IMR-90 (cell line): ENCODE data around the gene OGFOD3. TPM values are rescaled to one million over a fixed set of nuclear protein-coding genes. Genes with fewer than 3 reads are reported as not detected.

Experiments
- ATAC-seq: fragments of 200-7000 bp; cut with Tn5 transposase; 2 replicates; pipeline ENCODE4 v1.9.1; 2020; ENCODE audit warnings: low read depth, mild to moderate bottlenecking, moderate library complexity
- BruUV-seq: library from RNA; stranded (reverse); fragments of 400-500 nt; replicated peaks from 2 replicates; lab custom pipeline; 2021; lab: Mats Ljungman, UMichigan
- CTCF ChIA-PET: fragments of 300-600 bp; formaldehyde crosslinking; extraction: SDS; loops from one replicate; lab custom pipeline; 2021; ENCODE audit warnings: antibody characterized with exemption; lab: Yijun Ruan, JAX
- POLR2A ChIA-PET: fragments of 300-600 bp; sonication (Branson Sonifier 250); formaldehyde crosslinking; loops from one replicate; lab custom pipeline; 2022; ENCODE audit warnings: antibody characterized with exemption; ENCODE audit not compliant: unreplicated experiment; lab: Charles Lee
- DNase-seq: peaks from one replicate; pipeline ENCODE4 v3.0.0; 2013
- H2AFZ ChIP-seq: replicated peaks from 2 replicates; pipeline ENCODE3; 2013; ENCODE audit warnings: low read length, mild to moderate bottlenecking; ENCODE audit not compliant: poor library complexity
- H2AK5ac ChIP-seq: 2 replicates; pipeline ENCODE4 v1.6.1; 2013; ENCODE audit warnings: low read depth, low read length, inconsistent platforms
- H2AK9ac ChIP-seq: replicated peaks from 2 replicates; pipeline ENCODE3; 2013; ENCODE audit warnings: mild to moderate bottlenecking, low read depth, low read length, moderate library complexity; ENCODE audit not compliant: poor library complexity
- H2BK120ac ChIP-seq: 2 replicates; pipeline ENCODE4 v1.6.1; 2013; ENCODE audit warnings: low read depth, low read length, inconsistent platforms
- H2BK15ac ChIP-seq: 3 replicates; pipeline ENCODE4 v1.6.1; 2013; ENCODE audit warnings: low read depth, low read length, inconsistent platforms
- H2BK20ac ChIP-seq: 2 replicates; pipeline ENCODE4 v1.6.1; 2013; ENCODE audit warnings: low read depth, mild to moderate bottlenecking, inconsistent platforms, low read length, moderate library complexity
- H2BK5ac ChIP-seq: 2 replicates; pipeline ENCODE4 v1.6.1; 2013; ENCODE audit warnings: mild to moderate bottlenecking, low read depth, low read length, inconsistent platforms; ENCODE audit not compliant: poor library complexity, severe bottlenecking
- H3K14ac ChIP-seq: replicated peaks from 2 replicates; pipeline ENCODE4 v1.6.1; 2013; ENCODE audit warnings: low read depth, low read length, inconsistent platforms
- H3K18ac ChIP-seq: 2 replicates; pipeline ENCODE4 v1.6.1; 2013; ENCODE audit warnings: low read depth, low read length, control low read depth
- H3K23ac ChIP-seq: 2 replicates; pipeline ENCODE4 v1.6.1; 2013; ENCODE audit warnings: low read depth, low read length, inconsistent platforms
- H3K27ac ChIP-seq: 2 replicates; pipeline ENCODE4 v1.5.1; 2013; ENCODE audit warnings: mild to moderate bottlenecking, control low read depth, low read length; ENCODE audit not compliant: insufficient read depth
- H3K27me3 ChIP-seq: 2 replicates; pipeline ENCODE4 v1.6.1; 2013; ENCODE audit warnings: low read length; ENCODE audit not compliant: control insufficient read depth, insufficient read depth
- H3K36me3 ChIP-seq: 2 replicates; pipeline ENCODE4 v1.6.1; 2013; ENCODE audit warnings: low read length, mixed read lengths; ENCODE audit not compliant: control insufficient read depth, insufficient read depth
- H3K4ac ChIP-seq: 2 replicates; pipeline ENCODE4 v1.6.1; 2013; ENCODE audit warnings: low read depth, low read length, inconsistent platforms
- H3K4me1 ChIP-seq: 2 replicates; pipeline ENCODE4 v1.6.1; 2013; ENCODE audit warnings: low read length, mixed read lengths; ENCODE audit not compliant: control insufficient read depth, insufficient read depth
- H3K4me2 ChIP-seq: 2 replicates; pipeline ENCODE4 v1.6.1; 2013; ENCODE audit warnings: low read depth, mild to moderate bottlenecking, control low read depth, low read length, moderate library complexity
- H3K4me3 ChIP-seq: 2 replicates; pipeline ENCODE4 v1.5.1; 2013; ENCODE audit warnings: low read depth, mild to moderate bottlenecking, control low read depth, low read length, moderate library complexity; ENCODE audit not compliant: insufficient read depth
- H3K56ac ChIP-seq: 2 replicates; pipeline ENCODE4 v1.6.1; 2013; ENCODE audit warnings: low read length, inconsistent platforms; ENCODE audit not compliant: insufficient read depth; ENCODE audit errors: extremely low read depth
- H3K79me1 ChIP-seq, 2 experiments: 2 replicates each; pipeline ENCODE4 v1.6.1; 2013; ENCODE audit warnings: low read length in 2 of 2, inconsistent platforms in 1 of 2, low read depth in 1 of 2
- H3K9ac ChIP-seq: 2 replicates; pipeline ENCODE4 v1.6.1; 2013; ENCODE audit warnings: low read depth, low read length, control low read depth
- H3K9me1 ChIP-seq: 2 replicates; pipeline ENCODE4 v1.6.1; 2013; ENCODE audit warnings: low read length, inconsistent platforms; ENCODE audit not compliant: insufficient read depth
- H3K9me3 ChIP-seq: 2 replicates; pipeline ENCODE4 v1.6.1; 2013; ENCODE audit warnings: low read length; ENCODE audit not compliant: control insufficient read depth, insufficient read depth
- H4K20me1 ChIP-seq: 2 replicates; pipeline ENCODE4 v1.6.1; 2013; ENCODE audit warnings: low read length, inconsistent platforms; ENCODE audit not compliant: insufficient read depth
- H4K5ac ChIP-seq: 2 replicates; pipeline ENCODE4 v1.6.1; 2013; ENCODE audit warnings: mild to moderate bottlenecking, low read depth, low read length, control low read depth
- H4K8ac ChIP-seq, 2 experiments: 2 replicates each; pipeline ENCODE4 v1.6.1; 2013; ENCODE audit warnings: low read depth in 2 of 2, low read length in 2 of 2, control low read depth in 1 of 2, inconsistent platforms in 1 of 2
- H4K91ac ChIP-seq: 2 replicates; pipeline ENCODE4 v1.6.1; 2013; ENCODE audit warnings: low read depth, low read length, inconsistent platforms; ENCODE audit not compliant: insufficient read depth
- CHD1 ChIP-seq: IDR thresholded peaks from 2 replicates; pipeline ENCODE4 v1.6.1; 2012; ENCODE audit warnings: low read depth, low read length, improper control_type of control experiment
- CTCF ChIP-seq: conservative IDR thresholded peaks from 2 replicates; pipeline ENCODE4 v1.5.1; 2012; ENCODE audit warnings: mild to moderate bottlenecking, low read depth, low read length, improper control_type of control experiment
- ELK1 ChIP-seq: fragments of 150-350 bp; IDR thresholded peaks from 2 replicates; pipeline ENCODE4 v1.6.1; 2016; ENCODE audit warnings: low read depth, mild to moderate bottlenecking, low read length, moderate library complexity, borderline replicate concordance
- FOS ChIP-seq: fragments of 150-350 bp; IDR thresholded peaks from 2 replicates; pipeline ENCODE4 v1.6.1; 2016; ENCODE audit warnings: low read depth, low read length
- MAZ ChIP-seq: IDR thresholded peaks from 2 replicates; pipeline ENCODE4 v1.6.1; 2012; ENCODE audit warnings: low read depth, mild to moderate bottlenecking, low read length, improper control_type of control experiment, moderate library complexity, borderline replicate concordance
- MXI1 ChIP-seq: IDR thresholded peaks from 2 replicates; pipeline ENCODE4 v1.6.1; 2012; ENCODE audit warnings: low read depth, mild to moderate bottlenecking, low read length, moderate library complexity, borderline replicate concordance
- NFE2L2 ChIP-seq: fragments of 150-350 bp; IDR thresholded peaks from 2 replicates; pipeline ENCODE4 v1.6.1; 2016; ENCODE audit warnings: low read depth, mild to moderate bottlenecking, low read length
- RAD21 ChIP-seq: IDR thresholded peaks from 2 replicates; pipeline ENCODE4 v1.6.1; 2012; ENCODE audit warnings: low read length, improper control_type of control experiment
- RCOR1 ChIP-seq: IDR thresholded peaks from 2 replicates; pipeline ENCODE4 v1.6.1; 2012; ENCODE audit warnings: mild to moderate bottlenecking, low read length, improper control_type of control experiment; ENCODE audit not compliant: insufficient replicate concordance
- RFX5 ChIP-seq: IDR thresholded peaks from 2 replicates; pipeline ENCODE4 v1.8.0; 2012; ENCODE audit warnings: low read depth, mild to moderate bottlenecking, low read length, moderate library complexity
- USF2 ChIP-seq: fragments of 150-350 bp; IDR thresholded peaks from 2 replicates; pipeline ENCODE4 v1.6.1; 2017; ENCODE audit warnings: mild to moderate bottlenecking, antibody characterized with exemption, low read length, low read depth
- WGBS, 2 experiments: methylation state at CpG; one replicate each; pipeline versions ENCODE4 v1.1.5 to v1.1.7; 2013; ENCODE audit warnings: missing lambda C conversion rate in 2 of 2; ENCODE audit not compliant: insufficient read length in 1 of 2; ENCODE audit errors: extremely low coverage in 2 of 2; 5-methylcytosine and 5-hydroxymethylcytosine counted together
- dilution Hi-C: fragments of 300-500 bp; cut with HindIII; formaldehyde crosslinking; loops from one replicate; pipeline ENCODE4 v1.14.3; 2018; ENCODE audit warnings: low sequenced_read_pairs; ENCODE audit not compliant: unreplicated experiment
- in situ Hi-C: fragments of 300-500 bp; cut with MboI; formaldehyde crosslinking; loops from 3 replicates; pipeline ENCODE4 v1.14.3; 2019; ENCODE audit warnings: low sequenced_read_pairs, inconsistent platforms, mixed read lengths
- intact Hi-C: fragments of 100-400 bp; cut with micrococcal nuclease; formaldehyde crosslinking; loops from 2 replicates; pipeline ENCODE4 v1.10.0; 2022
- polyA plus RNA-seq, 3 experiments: library from polyadenylated mRNA; depleted of rRNA; stranded (reverse); fragments of >200 nt; gene quantifications; 2 replicates each; pipeline ENCODE4 v1.2.3, GENCODE V29; 2012; ENCODE audit warnings: low replicate concordance in 1 of 3
- total RNA-seq: library from RNA; depleted of rRNA; stranded (reverse); fragments of >200 nt; gene quantifications from 2 replicates; pipeline ENCODE4 v1.2.3, GENCODE V29; 2012

OGFOD3 gene
- total and polyA plus RNA-seq, 2 of the 4 experiments (the other 2 are of a cell fraction), result 25.3 to 33.4 TPM

- TF ChIP-seq CHD1 (no peak), FOS (no peak), CTCF (no peak), NFE2L2 (no peak), ELK1 (no peak), RAD21 (no peak), MAZ (no peak), RFX5 (no peak), USF2 (no peak), MXI1 (no peak), RCOR1 (no peak)
- Histone ChIP-seq H3K23ac (no peak overlapping the region), H2AK5ac (no peak overlapping the region), H3K18ac (no peak overlapping the region), H3K9me3 (no peaks in the 10 kb centered on the region), H3K4me2 (no peak overlapping the region), H3K4ac (no peak overlapping the region), H3K36me3 (peaks cover 27% of the 10 kb centered on the region), H3K56ac (no peak overlapping the region), H3K4me1 (peaks cover 3% of the 10 kb centered on the region), H3K27ac (no peak overlapping the region), H3K9ac (no peak overlapping the region), H3K27me3 (no peaks in the 10 kb centered on the region), H4K8ac (no peak overlapping the region), H2BK120ac (no peak overlapping the region), H2BK15ac (no peak overlapping the region), H2BK20ac (no peak overlapping the region), H3K4me3 (no peak overlapping the region), H4K91ac (no peak overlapping the region), H4K5ac (no peak overlapping the region), H2BK5ac (no peak overlapping the region), H2AFZ (no peak overlapping the region), H3K79me1 (no peaks in the 10 kb centered on the region), H2AK9ac (no peak overlapping the region), H3K9me1 (no peaks in the 10 kb centered on the region; the same call in 1 of the 2 replicates), H3K14ac (no peak overlapping the region), H4K20me1 (peaks cover 13% of the 10 kb centered on the region; the same call in 1 of the 2 replicates)
- in situ Hi-C loops (no loop called here), dilution Hi-C loops (no loop called here), intact Hi-C loops (no loop called here)
- CTCF ChIA-PET, result no interaction called here
- DNase-seq (no peak), ATAC-seq (no peak)
- POLR2A ChIA-PET, result no interaction called here
- BruUV-seq, result no TSS peak
- 93% methylated on average over 22 of the region's 29 CpGs; no CpG with 5 or more reads in 1 of the 2 experiments for WGBS, 2 experiments
These were observed 20.9 kb upstream of the OGFOD3 start for GRCh38 chr17:82439194-82439828.
